DMS53 treated with DMSO at 0.1 percent for 48 hours (cell line): ENCODE results near the gene STX17.
"Not testable (repeated sequence)": the region's sequence is repeated elsewhere in the genome, so short reads cannot be mapped to it uniquely, and the experiment has no call there.

ENCODE experiments used
- DNase-seq: peaks from one replicate; lab custom pipeline; 2025; ENCODE audit not compliant: unreplicated experiment; lab: John Stamatoyannopoulos, UW

The STX17 gene

DNA sequence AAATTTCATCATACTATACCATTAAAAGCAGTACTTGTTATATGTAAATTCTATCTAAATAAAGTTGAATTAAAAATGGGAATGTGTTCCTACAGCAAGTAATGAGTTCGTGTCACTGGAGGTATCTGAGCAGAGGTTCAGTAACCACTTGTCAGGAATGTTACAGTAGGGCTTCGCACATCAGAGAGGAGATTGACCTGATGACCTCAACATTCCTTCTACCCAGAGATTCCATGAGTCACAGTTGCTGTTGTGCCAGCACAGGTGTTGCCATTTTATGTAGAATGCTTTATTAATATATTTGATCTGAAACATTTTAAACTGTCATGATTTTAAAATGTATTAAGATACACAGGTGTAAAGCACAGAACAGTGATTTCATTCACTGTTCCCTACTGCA lies 60.3 kb downstream of the STX17 start:
- DNase-seq = no peak

GRCh38 chr9:99967457-99967856 lies 61.0 kb downstream of the STX17 start:
- no peak for DNase-seq

DNA sequence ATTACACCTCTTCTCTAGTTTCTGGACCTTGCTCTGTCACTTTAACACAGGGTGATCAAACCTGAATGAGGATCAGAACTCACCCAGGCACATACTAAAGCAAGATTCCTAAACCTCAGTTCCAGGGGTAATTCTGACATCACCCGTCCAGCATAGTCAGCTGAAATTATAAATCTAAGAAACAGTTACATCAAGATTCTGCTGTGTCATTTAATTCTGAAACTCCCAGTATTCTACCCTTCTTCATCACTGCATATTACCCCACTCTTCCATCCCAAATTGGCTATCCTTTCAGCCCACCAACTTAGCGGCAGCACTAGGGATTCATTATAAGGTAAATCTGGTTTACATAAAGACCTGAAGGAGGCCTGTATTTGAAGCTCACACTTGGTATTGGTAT lies 64.0 kb downstream of the STX17 start:
- DNase-seq = no peak

DNA sequence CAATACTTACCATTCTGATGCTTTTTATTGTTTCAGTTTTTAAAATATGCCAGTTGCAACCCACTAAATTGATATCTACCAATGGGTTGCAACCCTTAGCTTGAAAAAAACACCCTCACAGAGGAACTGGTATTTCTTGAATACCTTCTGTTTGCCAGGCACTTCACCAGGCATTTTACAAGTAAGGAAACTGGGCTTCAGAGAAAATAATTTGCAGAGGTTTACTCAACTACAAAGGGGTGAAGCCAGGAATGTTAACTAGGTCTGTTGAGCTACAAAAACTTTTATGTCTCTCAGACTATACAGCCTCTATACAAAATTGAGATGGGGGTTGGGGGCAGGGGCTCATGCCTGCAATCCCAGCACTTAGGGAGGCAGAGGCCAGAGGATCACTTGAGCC lies 65.0 kb downstream of the STX17 start:
- no peak for DNase-seq

- DNase-seq = no peak
Measured at GRCh38 chr9:99973455-99973854, 67.0 kb downstream of the STX17 start.

DNA sequence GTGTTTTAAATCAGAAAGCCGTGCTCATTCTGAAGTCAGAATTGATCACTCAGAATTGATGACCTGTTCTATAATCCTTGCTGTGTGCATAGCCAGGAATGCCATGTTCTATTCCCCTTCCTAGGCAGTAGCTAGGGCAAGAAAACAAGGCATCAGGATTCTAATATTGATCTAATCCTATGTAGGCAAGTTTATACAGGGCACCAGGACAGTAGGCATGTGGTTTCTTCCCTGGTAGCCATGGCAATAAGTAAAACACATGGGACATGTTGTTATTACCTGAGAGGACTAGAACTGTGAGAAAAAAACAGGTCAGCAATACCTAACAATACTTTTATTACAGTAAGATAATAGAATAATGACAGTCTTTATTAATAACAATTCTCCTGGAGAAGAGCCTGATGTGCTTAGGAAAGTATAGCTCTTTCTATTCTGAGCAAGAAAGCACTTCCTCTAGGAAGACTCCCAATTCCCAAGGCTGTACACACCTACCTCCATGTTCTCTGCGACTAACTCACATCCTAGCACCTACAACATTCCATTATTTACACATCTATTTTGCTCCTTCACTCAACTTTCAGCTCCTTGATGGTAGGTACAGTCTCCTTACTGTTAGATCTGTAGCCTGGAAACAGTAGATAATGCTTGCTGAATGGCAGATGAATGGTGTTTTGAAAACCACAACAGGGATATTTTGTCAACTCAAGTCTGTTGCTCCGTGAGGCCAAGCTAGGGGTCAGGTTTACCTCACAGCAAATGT lies 70.8 kb downstream of the STX17 start:
- no peak for DNase-seq

- no peak for DNase-seq
Measured at GRCh38 chr9:99978221-99978620, 71.8 kb downstream of the STX17 start.

DNA sequence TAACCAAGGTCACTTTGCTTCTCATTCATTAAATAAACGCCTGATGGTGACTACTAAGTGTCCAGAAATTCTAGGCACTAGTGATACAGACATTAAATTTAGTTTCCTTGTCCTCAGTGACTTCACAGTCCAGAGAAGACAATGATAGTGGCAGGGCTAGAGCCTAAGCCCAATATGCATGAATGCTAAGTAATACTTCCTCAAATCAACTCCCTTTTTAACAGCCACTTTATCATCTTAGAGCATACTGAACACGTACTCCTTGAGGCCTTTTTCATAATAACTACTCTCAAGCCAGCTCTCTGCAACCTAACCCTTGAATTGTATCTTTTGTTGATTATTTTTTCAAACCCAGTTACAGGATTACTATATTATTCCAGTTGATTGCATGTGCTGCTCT lies 74.1 kb downstream of the STX17 start:
- no peak for DNase-seq

DNA sequence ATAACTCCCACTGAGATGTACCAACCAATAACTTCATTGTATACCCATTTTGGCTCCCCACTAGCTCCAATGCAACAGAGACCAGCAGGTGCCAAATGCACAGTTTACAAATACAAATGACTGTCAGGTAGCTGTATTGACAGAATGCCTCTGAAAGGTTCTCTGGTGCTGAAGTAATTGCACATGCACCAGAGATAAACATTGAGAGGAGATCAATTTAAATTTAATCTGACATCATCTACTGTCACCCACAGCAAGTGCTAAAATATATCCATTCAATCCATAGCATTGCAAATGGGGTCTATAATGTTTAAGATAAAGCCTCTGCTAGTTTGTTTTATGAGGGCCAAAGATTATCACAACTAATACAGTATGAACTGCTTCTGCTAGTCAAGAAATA lies 80.2 kb downstream of the STX17 start:
- DNase-seq = no peak

- DNase-seq = not testable (repeated sequence)
Measured at GRCh38 chr9:99990508-99990907, 84.1 kb downstream of the STX17 start.

GRCh38 chr9:99998266-99998665 lies 91.8 kb downstream of the STX17 start:
- no peak for DNase-seq

- no peak for DNase-seq
Measured at GRCh38 chr9:99998866-99999265, 92.4 kb downstream of the STX17 start.

GRCh38 chr9:99999797-100000196 lies 93.3 kb downstream of the STX17 start:
- no peak for DNase-seq

DNA sequence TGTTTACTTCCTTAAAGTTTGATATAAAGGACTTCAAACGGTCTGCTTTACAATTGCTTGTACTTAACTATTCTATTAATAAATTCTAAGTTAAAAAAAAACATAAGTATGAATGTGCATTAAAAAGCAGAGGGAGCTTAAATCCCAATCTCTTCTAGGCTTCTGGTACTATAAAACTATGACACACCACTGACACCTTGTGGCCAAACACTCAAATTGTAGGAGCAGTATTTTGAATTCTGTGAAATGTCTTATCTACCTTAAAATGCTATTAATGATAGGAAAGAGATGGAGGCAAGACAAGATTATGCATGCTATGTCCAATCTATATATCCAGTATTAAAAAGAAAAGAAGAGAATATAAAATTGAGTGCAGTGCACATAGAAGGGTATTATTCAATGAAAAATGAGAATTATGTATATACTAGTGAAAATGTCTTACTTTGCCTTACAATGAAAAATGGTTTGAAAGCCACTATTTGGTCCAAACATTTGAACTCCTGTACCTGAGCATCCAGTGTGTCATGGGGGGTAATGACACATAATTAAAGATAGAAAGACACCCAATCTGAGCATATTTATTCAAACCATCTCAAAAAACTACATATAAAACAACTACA lies 104.7 kb downstream of the STX17 start:
- DNase-seq = peak; percentile 45

- DNase-seq = no peak
Measured at GRCh38 chr9:100012279-100012678, 105.8 kb downstream of the STX17 start.

DNA sequence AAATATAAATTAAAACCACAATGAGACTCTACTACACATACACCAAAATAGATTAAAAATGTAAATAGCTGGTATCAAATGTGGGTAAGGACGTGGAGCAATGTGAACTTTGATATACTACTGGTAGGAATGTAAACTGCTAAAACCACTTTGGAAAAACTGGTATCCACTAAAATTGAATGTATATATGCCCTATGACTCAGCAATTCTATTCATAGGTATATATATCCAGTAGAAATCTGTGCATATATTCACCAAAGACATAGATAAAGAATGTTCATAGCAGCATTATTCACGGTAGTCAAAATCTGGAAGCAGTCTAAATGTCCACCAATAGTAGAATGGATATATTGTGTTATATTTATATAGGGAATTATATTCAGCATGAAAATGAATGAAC lies 107.1 kb downstream of the STX17 start:
- DNase-seq = no peak

DNA sequence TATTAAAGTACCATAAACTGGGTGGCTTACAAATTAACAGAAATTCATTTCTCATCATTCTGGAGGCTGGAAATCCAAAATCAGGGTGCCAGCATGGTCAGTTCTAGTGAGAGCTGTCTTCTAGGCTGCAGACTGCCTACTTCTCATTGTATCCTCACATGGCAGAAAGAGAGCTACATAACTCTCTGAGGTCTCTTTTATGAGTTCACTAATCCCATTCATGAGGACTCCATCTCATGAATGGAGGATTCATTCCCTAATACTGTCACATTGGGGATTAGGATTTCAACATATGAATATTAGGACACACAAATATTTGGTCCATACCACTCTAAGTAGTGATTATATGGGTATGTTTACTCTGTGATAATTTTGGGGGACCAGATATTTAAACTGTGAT lies 108.4 kb downstream of the STX17 start:
- DNase-seq = no peak

DNA sequence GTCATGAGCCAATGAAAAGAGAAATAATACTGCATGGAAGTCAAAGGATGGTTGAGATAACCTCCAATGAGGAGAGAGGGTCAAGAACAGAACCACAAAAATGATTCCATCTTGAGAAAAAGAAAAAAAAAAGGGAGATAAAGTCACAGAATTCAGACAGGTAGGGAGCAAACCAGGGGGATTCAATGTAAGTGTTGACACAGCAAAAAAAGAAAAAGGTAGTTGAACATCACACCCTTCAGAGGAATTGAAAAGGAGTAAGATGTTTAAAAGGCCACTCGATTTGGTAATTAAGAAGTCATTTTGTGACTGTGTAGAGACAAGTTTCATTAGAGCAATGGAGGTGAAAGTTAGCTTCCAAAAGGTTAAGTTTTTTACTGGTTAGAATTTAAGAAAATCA lies 113.1 kb downstream of the STX17 start:
- DNase-seq = no peak
